ENCODE results near the gene DNAL4. TPM values are rescaled to one million over a fixed set of nuclear protein-coding genes. Genes with fewer than 3 reads are reported as not detected.

The DNAL4 gene
- total RNA-seq, 1 experiment from 2014 or later: 9.2 TPM

DNA sequence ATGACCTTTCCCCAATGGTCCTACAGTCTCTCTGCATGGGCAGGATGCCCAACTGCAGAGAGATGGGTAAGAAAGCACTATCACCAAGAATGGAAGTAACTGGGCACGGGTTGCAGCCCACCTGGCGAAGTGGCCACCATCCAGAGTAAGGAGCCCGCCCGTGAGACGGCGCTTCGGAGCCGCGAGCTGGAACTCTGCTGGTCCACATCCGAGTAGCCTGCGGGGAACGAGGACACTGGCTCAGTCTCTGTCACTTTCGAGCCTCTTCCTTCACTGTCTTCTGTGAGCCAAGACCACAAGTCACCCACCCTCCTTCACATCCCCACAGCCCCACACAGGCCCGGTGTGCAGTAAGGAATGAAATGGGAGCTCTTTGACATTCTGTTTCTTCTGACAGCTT lies 43.8 kb downstream of the DNAL4 start:
- no peak for DNase-seq
- POLR2A ChIA-PET: no interaction called here
- peaks cover 11% of the 10 kb centered on the region for H3K4me1 Mint-ChIP-seq (ENCODE audit: low read depth, unreplicated experiment)
- Histone ChIP-seq H3K4me1 (peaks cover 14% of the 10 kb centered on the region), H3K36me3 (ENCODE audit: control insufficient read depth, insufficient read depth, low read length) (peaks cover 2% of the 10 kb centered on the region), H3K4me3 (ENCODE audit: low read depth, low read length) (no peak overlapping the region), H3K9me3 (no peaks in the 10 kb centered on the region), H3K27me3 (replicated peaks; ENCODE audit: control insufficient read depth, insufficient read depth, low read length) (no peaks in the 10 kb centered on the region)
- no peaks in the 10 kb centered on the region for H3K9me3 Mint-ChIP-seq (ENCODE audit: unreplicated experiment)
- H3K27ac Mint-ChIP-seq (ENCODE audit: unreplicated experiment): no peak overlapping the region
- H3K27me3 Mint-ChIP-seq (ENCODE audit: insufficient read depth, unreplicated experiment): no peaks in the 10 kb centered on the region
- no peak overlapping the region for H3K4me3 Mint-ChIP-seq (ENCODE audit: unreplicated experiment)
- peaks cover 41% of the 10 kb centered on the region for H3K36me3 Mint-ChIP-seq (ENCODE audit: insufficient read depth, unreplicated experiment)
- BruUV-seq (replicated peaks): no TSS peak
- intact Hi-C loops (cut with micrococcal nuclease; ENCODE audit: unreplicated experiment): no loop called here
- TF ChIP-seq, protein P1, sequence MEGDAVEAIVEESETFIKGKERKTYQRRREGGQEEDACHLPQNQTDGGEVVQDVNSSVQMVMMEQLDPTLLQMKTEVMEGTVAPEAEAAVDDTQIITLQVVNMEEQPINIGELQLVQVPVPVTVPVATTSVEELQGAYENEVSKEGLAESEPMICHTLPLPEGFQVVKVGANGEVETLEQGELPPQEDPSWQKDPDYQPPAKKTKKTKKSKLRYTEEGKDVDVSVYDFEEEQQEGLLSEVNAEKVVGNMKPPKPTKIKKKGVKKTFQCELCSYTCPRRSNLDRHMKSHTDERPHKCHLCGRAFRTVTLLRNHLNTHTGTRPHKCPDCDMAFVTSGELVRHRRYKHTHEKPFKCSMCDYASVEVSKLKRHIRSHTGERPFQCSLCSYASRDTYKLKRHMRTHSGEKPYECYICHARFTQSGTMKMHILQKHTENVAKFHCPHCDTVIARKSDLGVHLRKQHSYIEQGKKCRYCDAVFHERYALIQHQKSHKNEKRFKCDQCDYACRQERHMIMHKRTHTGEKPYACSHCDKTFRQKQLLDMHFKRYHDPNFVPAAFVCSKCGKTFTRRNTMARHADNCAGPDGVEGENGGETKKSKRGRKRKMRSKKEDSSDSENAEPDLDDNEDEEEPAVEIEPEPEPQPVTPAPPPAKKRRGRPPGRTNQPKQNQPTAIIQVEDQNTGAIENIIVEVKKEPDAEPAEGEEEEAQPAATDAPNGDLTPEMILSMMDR (IDR thresholded peaks at IDR 0.05; ENCODE audit: insufficient read depth in 1 of 2, low read depth in 1 of 2, low read length in 1 of 2, severe bottlenecking in 1 of 2, unreplicated experiment in 1 of 2): no peak
- CTCF ChIA-PET: no interaction called here

DNA sequence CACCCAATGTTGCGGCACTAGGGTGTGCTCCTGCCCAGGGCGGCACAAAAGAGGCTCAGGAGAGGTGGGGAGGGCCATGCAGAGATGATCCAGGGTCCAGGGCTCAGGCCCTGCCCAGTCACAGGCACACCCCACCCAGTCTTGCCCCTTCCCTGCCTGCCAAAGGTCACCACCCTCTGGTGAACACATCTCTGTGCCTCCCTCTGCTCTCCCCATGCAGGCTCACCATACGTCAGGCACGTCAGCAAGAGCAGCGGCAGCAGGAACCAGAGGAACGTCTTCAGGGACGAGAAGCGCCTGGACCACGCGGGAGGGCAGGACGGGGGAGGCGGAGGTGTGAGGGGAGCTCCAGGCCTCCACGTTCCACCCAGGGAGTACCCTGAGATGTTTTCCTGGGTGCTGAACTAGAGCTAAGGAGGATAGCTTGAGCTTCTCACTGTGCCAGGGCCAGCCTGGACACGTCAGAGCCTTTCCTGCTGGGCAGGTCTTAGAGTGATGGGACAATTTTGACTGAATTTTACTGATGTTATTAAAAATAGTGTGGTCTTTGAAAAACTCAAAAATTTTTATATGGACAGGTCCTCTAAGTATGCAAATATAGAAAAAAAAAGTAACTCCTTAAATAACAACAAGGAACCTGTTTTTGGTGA lies 45.3 kb downstream of the DNAL4 start:
- intact Hi-C loops (cut with micrococcal nuclease; ENCODE audit: unreplicated experiment): no loop called here
- peaks cover 37% of the 10 kb centered on the region for H3K36me3 Mint-ChIP-seq (ENCODE audit: insufficient read depth, unreplicated experiment)
- H3K27me3 Mint-ChIP-seq (ENCODE audit: insufficient read depth, unreplicated experiment): no peaks in the 10 kb centered on the region
- H3K27me3 ChIP-seq (replicated peaks; ENCODE audit: control insufficient read depth, insufficient read depth, low read length): no peaks in the 10 kb centered on the region
- no peak overlapping the region for H3K4me3 ChIP-seq (ENCODE audit: low read depth, low read length)
- H3K4me1 Mint-ChIP-seq (ENCODE audit: low read depth, unreplicated experiment): peaks cover 1% of the 10 kb centered on the region
- H3K36me3 ChIP-seq (ENCODE audit: control insufficient read depth, insufficient read depth, low read length): peaks cover 2% of the 10 kb centered on the region
- POLR2A ChIA-PET: no interaction called here
- TF ChIP-seq, protein P1 (IDR thresholded peaks at IDR 0.05; ENCODE audit: insufficient read depth in 1 of 2, low read depth in 1 of 2, low read length in 1 of 2, severe bottlenecking in 1 of 2, unreplicated experiment in 1 of 2): no peak
- DNase-seq: no peak
- BruUV-seq (replicated peaks): no TSS peak
- peaks cover 1% of the 10 kb centered on the region; the same call in 1 of the 2 replicates for H3K4me1 ChIP-seq
- CTCF ChIA-PET: no interaction called here
- no peaks in the 10 kb centered on the region for H3K9me3 Mint-ChIP-seq (ENCODE audit: unreplicated experiment)
- no peaks in the 10 kb centered on the region for H3K9me3 ChIP-seq
- H3K27ac Mint-ChIP-seq (ENCODE audit: unreplicated experiment): no peak overlapping the region
- no peak overlapping the region for H3K4me3 Mint-ChIP-seq (ENCODE audit: unreplicated experiment)

DNA sequence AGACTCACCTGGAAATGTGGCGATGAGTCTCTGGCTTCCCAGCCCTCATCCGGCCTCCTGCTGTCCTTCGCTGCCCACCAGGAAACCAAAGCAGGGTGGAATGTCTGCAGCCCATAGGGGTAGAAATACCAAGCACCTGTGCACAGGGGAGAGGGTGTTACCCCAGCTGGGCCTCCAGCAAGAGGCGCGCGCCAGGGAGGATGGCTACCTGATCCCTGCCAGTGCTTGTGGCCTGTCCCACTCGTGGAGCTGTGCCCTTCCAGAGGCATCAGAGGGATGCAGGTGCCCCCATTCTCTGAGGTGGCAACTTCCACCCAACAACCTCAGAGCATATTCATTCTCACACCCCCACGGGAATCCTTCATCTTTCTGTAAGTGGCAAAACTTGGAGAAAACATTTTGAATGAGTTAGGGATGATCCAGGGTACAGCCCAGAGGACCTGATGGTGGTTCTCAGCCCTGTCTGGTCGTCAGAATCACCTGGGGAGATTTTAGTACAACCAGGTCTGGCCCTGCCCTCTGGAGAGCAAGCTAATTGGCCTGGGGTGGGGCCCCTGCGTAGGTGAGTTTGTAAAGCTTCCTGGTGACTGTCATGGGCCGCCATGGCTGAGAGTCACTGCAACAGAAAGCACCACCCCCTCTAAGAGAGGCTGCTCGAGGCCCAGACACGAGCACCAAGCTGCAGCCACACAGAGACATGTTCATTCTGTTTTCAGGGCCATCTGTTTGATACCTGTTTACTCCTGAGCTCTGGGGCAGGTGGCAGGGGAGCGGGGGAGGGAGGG lies 48.1 kb downstream of the DNAL4 start:
- CTCF ChIA-PET: no interaction called here
- no peak overlapping the region for H3K4me3 ChIP-seq (ENCODE audit: low read depth, low read length)
- H3K9me3 Mint-ChIP-seq (ENCODE audit: unreplicated experiment): no peaks in the 10 kb centered on the region
- POLR2A ChIA-PET: interaction anchor here (0.8 kb wide), 1 partner anchor 236 kb away, joined by 3 read pairs; the partner anchor contains the start of gene APOBEC3B
- no peak overlapping the region for H3K27ac Mint-ChIP-seq (ENCODE audit: unreplicated experiment)
- peaks cover 45% of the 10 kb centered on the region for H3K36me3 Mint-ChIP-seq (ENCODE audit: insufficient read depth, unreplicated experiment)
- H3K27me3 Mint-ChIP-seq (ENCODE audit: insufficient read depth, unreplicated experiment): no peaks in the 10 kb centered on the region
- no peak for DNase-seq
- no peaks in the 10 kb centered on the region; the same call in 1 of the 2 replicates for H3K36me3 ChIP-seq (ENCODE audit: control insufficient read depth, insufficient read depth, low read length)
- no peaks in the 10 kb centered on the region for H3K9me3 ChIP-seq
- no TSS peak for BruUV-seq (replicated peaks)
- no peaks in the 10 kb centered on the region for H3K4me1 ChIP-seq
- no peaks in the 10 kb centered on the region for H3K27me3 ChIP-seq (replicated peaks; ENCODE audit: control insufficient read depth, insufficient read depth, low read length)
- no peaks in the 10 kb centered on the region for H3K4me1 Mint-ChIP-seq (ENCODE audit: low read depth, unreplicated experiment)
- intact Hi-C loops (cut with micrococcal nuclease; ENCODE audit: unreplicated experiment): no loop called here
- TF ChIP-seq, protein P1 (IDR thresholded peaks at IDR 0.05; ENCODE audit: insufficient read depth in 1 of 2, low read depth in 1 of 2, low read length in 1 of 2, severe bottlenecking in 1 of 2, unreplicated experiment in 1 of 2): no peak
- no peak overlapping the region for H3K4me3 Mint-ChIP-seq (ENCODE audit: unreplicated experiment)

Data from Caco-2 (cell line).